HUES48 (cell line): ENCODE results near the gene ARHGAP22.

Experiments
- H3K27ac ChIP-seq: one replicate; pipeline ENCODE4 v1.7.0; 2013; ENCODE audit warnings: low read depth, low read length, inconsistent platforms
- H3K27me3 ChIP-seq: 2 replicates; pipeline ENCODE4 v1.6.1; 2013; ENCODE audit warnings: mild to moderate bottlenecking, low read length; ENCODE audit not compliant: control insufficient read depth, insufficient read depth
- H3K36me3 ChIP-seq: 2 replicates; pipeline ENCODE4 v1.6.1; 2013; ENCODE audit warnings: low read length; ENCODE audit not compliant: control insufficient read depth, insufficient read depth
- H3K4me1 ChIP-seq: 2 replicates; pipeline ENCODE4 v1.6.1; 2013; ENCODE audit warnings: mild to moderate bottlenecking, low read length; ENCODE audit not compliant: control insufficient read depth, insufficient read depth
- H3K4me3 ChIP-seq: 2 replicates; pipeline ENCODE4 v1.5.1; 2013; ENCODE audit warnings: mild to moderate bottlenecking, low read depth, low read length
- H3K9ac ChIP-seq: 2 replicates; pipeline ENCODE4 v1.6.1; 2013; ENCODE audit warnings: mild to moderate bottlenecking, low read depth, low read length, moderate library complexity
- H3K9me3 ChIP-seq: 2 replicates; pipeline ENCODE4 v1.6.1; 2013; ENCODE audit warnings: low read length; ENCODE audit not compliant: control insufficient read depth, insufficient read depth

ARHGAP22 gene

GRCh38 chr10:48448796-48449195, 156.1 kb downstream of the ARHGAP22 start:
- Histone ChIP-seq H3K27me3 (no peaks in the 10 kb centered on the region), H3K9ac (no peak overlapping the region), H3K27ac (no peak overlapping the region), H3K36me3 (peaks cover 4% of the 10 kb centered on the region; the same call in 1 of the 2 replicates), H3K4me3 (no peak overlapping the region), H3K4me1 (peaks cover 12% of the 10 kb centered on the region; the same call in 1 of the 2 replicates), H3K9me3 (no peaks in the 10 kb centered on the region)

GRCh38 chr10:48447356-48448215, 157.3 kb downstream of the ARHGAP22 start:
- Histone ChIP-seq H3K27me3 (no peaks in the 10 kb centered on the region), H3K9ac (no peak overlapping the region), H3K9me3 (no peaks in the 10 kb centered on the region), H3K36me3 (peaks cover 4% of the 10 kb centered on the region; the same call in 1 of the 2 replicates), H3K27ac (no peak overlapping the region), H3K4me1 (peaks cover 13% of the 10 kb centered on the region; the same call in 1 of the 2 replicates), H3K4me3 (no peak overlapping the region)

- peaks cover 4% of the 10 kb centered on the region; the same call in 1 of the 2 replicates for H3K36me3 ChIP-seq
- no peak overlapping the region for H3K27ac ChIP-seq
- H3K9me3 ChIP-seq, result no peaks in the 10 kb centered on the region
- no peak overlapping the region for H3K4me3 ChIP-seq
- H3K27me3 ChIP-seq, result no peaks in the 10 kb centered on the region
- H3K9ac ChIP-seq, result no peak overlapping the region
- peaks cover 13% of the 10 kb centered on the region; the same call in 1 of the 2 replicates for H3K4me1 ChIP-seq
Measured at GRCh38 chr10:48446785-48447184, 158.1 kb downstream of the ARHGAP22 start.

- Histone ChIP-seq H3K27me3 (no peaks in the 10 kb centered on the region), H3K27ac (no peak overlapping the region), H3K4me1 (peaks cover 13% of the 10 kb centered on the region; the same call in 1 of the 2 replicates), H3K9ac (no peak overlapping the region), H3K4me3 (no peak overlapping the region), H3K9me3 (no peaks in the 10 kb centered on the region), H3K36me3 (peaks cover 4% of the 10 kb centered on the region; the same call in 1 of the 2 replicates)
Measured at GRCh38 chr10:48445932-48446331, 158.9 kb downstream of the ARHGAP22 start.

GRCh38 chr10:48444861-48445841, 159.7 kb downstream of the ARHGAP22 start:
- H3K4me1 ChIP-seq, result peaks cover 13% of the 10 kb centered on the region; the same call in 1 of the 2 replicates
- no peaks in the 10 kb centered on the region for H3K27me3 ChIP-seq
- peak overlapping the region; percentile 2 for H3K27ac ChIP-seq
- no peaks in the 10 kb centered on the region for H3K9me3 ChIP-seq
- no peak overlapping the region for H3K9ac ChIP-seq
- H3K36me3 ChIP-seq, result peaks cover 4% of the 10 kb centered on the region; the same call in 1 of the 2 replicates
- H3K4me3 ChIP-seq, result no peak overlapping the region

GRCh38 chr10:48444266-48444665, 160.6 kb downstream of the ARHGAP22 start:
- Histone ChIP-seq H3K9ac (no peak overlapping the region), H3K9me3 (no peaks in the 10 kb centered on the region), H3K27me3 (no peaks in the 10 kb centered on the region)

GRCh38 chr10:48442809-48443177, 162.1 kb downstream of the ARHGAP22 start:
- H3K4me3 ChIP-seq, result no peak overlapping the region
- H3K4me1 ChIP-seq, result peaks cover 13% of the 10 kb centered on the region; the same call in 1 of the 2 replicates
- H3K27me3 ChIP-seq, result no peaks in the 10 kb centered on the region
- H3K27ac ChIP-seq, result no peak overlapping the region
- H3K9ac ChIP-seq, result no peak overlapping the region
- no peaks in the 10 kb centered on the region for H3K9me3 ChIP-seq
- peaks cover 4% of the 10 kb centered on the region; the same call in 1 of the 2 replicates for H3K36me3 ChIP-seq

More at GRCh38 chr10:48444266-48444665, 160.6 kb downstream of the ARHGAP22 start:
- Histone ChIP-seq H3K36me3 (peaks cover 4% of the 10 kb centered on the region; the same call in 1 of the 2 replicates), H3K4me3 (no peak overlapping the region), H3K4me1 (peaks cover 13% of the 10 kb centered on the region; the same call in 1 of the 2 replicates), H3K27ac (peak overlapping the region; percentile 2)

GRCh38 chr10:48442090-48442808, 162.6 kb downstream of the ARHGAP22 start:
- Histone ChIP-seq H3K36me3 (peaks cover 4% of the 10 kb centered on the region; the same call in 1 of the 2 replicates), H3K27ac (no peak overlapping the region), H3K9me3 (no peaks in the 10 kb centered on the region), H3K4me3 (no peak overlapping the region), H3K9ac (no peak overlapping the region), H3K27me3 (no peaks in the 10 kb centered on the region), H3K4me1 (peaks cover 13% of the 10 kb centered on the region; the same call in 1 of the 2 replicates)

GRCh38 chr10:48440771-48441170, 164.1 kb downstream of the ARHGAP22 start:
- Histone ChIP-seq H3K36me3 (peaks cover 5% of the 10 kb centered on the region; the same call in 1 of the 2 replicates), H3K9ac (no peak overlapping the region), H3K27me3 (no peaks in the 10 kb centered on the region), H3K4me3 (no peak overlapping the region), H3K9me3 (no peaks in the 10 kb centered on the region), H3K4me1 (peaks cover 13% of the 10 kb centered on the region; the same call in 1 of the 2 replicates), H3K27ac (no peak overlapping the region)

- H3K4me1 ChIP-seq, result peaks cover 7% of the 10 kb centered on the region; the same call in 1 of the 2 replicates
- peak overlapping the region; percentile 6 for H3K27ac ChIP-seq
- H3K27me3 ChIP-seq, result no peaks in the 10 kb centered on the region
- H3K4me3 ChIP-seq, result no peak overlapping the region
- no peaks in the 10 kb centered on the region for H3K9me3 ChIP-seq
- no peak overlapping the region for H3K9ac ChIP-seq
- H3K36me3 ChIP-seq, result peaks cover 8% of the 10 kb centered on the region; the same call in 1 of the 2 replicates
Measured at GRCh38 chr10:48439581-48440041, 165.3 kb downstream of the ARHGAP22 start.
